ENCODE data around the gene CYP21A2. TPM values are rescaled to one million over a fixed set of nuclear protein-coding genes. Genes with fewer than 3 reads are reported as not detected.

Gene CYP21A2
- total RNA-seq, 2 experiments from 2014 or later = 0.16 to 0.27 TPM

DNA sequence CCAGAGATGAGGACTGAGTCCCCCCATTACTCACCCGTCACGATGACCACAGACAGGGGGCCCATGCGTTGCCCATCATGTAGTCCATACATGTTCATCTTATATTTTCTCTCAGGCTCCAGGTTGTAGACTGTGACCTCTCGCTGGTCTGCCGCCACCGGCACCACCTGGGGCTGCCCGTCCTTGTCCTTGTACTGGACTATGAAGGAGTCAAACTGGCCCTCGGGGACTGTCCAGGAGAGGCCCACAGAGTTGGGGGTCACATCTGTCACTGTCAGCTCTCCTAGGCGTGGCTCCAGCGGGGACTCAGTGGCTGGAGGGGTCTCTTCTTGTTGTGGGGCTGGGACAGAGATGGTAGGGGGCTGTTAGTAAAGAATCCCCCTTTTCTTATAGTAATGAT, 35.4 kb downstream of the CYP21A2 start:
- Mint-ChIP-seq H3K27me3 (no peaks in the 10 kb centered on the region), H3K4me3 (no peak overlapping the region), H3K36me3 (ENCODE audit: low read depth) (no peaks in the 10 kb centered on the region), H3K9me3 (no peaks in the 10 kb centered on the region), H3K27ac (no peak overlapping the region), H3K4me1 (ENCODE audit: low read depth) (no peaks in the 10 kb centered on the region)
- CTCF ChIA-PET = no interaction called here
- ATAC-seq (no peak), DNase-seq (no peak)
- POLR2A ChIA-PET = interaction anchor here (1.3 kb wide), 1 partner anchor 11 kb away, joined by 3 read pairs; no protein-coding TSS in a partner anchor
- intact Hi-C loops (cut with micrococcal nuclease) = no loop called here
- TF ChIP-seq, protein P1, sequence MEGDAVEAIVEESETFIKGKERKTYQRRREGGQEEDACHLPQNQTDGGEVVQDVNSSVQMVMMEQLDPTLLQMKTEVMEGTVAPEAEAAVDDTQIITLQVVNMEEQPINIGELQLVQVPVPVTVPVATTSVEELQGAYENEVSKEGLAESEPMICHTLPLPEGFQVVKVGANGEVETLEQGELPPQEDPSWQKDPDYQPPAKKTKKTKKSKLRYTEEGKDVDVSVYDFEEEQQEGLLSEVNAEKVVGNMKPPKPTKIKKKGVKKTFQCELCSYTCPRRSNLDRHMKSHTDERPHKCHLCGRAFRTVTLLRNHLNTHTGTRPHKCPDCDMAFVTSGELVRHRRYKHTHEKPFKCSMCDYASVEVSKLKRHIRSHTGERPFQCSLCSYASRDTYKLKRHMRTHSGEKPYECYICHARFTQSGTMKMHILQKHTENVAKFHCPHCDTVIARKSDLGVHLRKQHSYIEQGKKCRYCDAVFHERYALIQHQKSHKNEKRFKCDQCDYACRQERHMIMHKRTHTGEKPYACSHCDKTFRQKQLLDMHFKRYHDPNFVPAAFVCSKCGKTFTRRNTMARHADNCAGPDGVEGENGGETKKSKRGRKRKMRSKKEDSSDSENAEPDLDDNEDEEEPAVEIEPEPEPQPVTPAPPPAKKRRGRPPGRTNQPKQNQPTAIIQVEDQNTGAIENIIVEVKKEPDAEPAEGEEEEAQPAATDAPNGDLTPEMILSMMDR (IDR thresholded peaks at IDR 0.05) = no peak

DNA sequence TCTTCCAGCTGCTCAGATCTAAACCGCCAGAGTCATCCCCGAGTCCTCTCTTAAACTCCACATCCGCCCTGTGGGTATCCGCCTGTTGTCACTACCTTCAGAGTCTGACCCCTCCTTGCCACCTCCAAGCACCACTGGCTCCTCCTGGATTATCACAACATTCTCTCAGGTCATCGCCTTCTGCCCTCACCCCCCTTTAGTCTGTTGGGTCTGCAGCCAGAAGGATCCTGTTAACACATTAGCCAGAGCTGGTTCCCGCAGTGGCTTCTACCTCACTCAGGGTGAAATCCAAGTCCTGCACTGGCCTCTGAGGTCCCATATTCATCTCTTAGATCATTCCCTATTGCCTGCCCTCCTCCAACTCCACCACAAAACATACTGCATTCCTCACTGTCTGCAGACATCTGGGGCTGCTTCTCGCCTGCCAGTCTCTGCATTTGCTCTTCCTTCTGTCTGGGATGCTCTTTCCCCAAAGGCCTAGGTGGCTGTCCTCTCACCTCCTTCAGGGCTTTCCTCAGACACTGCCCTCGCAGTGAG, 36.8 kb downstream of the CYP21A2 start:
- no peaks in the 10 kb centered on the region for H3K36me3 Mint-ChIP-seq (ENCODE audit: low read depth)
- H3K9me3 Mint-ChIP-seq = no peaks in the 10 kb centered on the region
- no peaks in the 10 kb centered on the region for H3K27me3 Mint-ChIP-seq
- no peak overlapping the region for H3K4me3 Mint-ChIP-seq
- intact Hi-C loops (cut with micrococcal nuclease) = no loop called here
- TF ChIP-seq, protein P1 (IDR thresholded peaks at IDR 0.05) = no peak
- H3K27ac Mint-ChIP-seq = no peak overlapping the region
- CTCF ChIA-PET = interaction anchor here (1.4 kb wide), 1 partner anchor 28 kb away, joined by 3 read pairs; no protein-coding TSS in a partner anchor
- DNase-seq = no peak
- ATAC-seq = no peak
- no peaks in the 10 kb centered on the region for H3K4me1 Mint-ChIP-seq (ENCODE audit: low read depth)
- POLR2A ChIA-PET = no interaction called here

DNA sequence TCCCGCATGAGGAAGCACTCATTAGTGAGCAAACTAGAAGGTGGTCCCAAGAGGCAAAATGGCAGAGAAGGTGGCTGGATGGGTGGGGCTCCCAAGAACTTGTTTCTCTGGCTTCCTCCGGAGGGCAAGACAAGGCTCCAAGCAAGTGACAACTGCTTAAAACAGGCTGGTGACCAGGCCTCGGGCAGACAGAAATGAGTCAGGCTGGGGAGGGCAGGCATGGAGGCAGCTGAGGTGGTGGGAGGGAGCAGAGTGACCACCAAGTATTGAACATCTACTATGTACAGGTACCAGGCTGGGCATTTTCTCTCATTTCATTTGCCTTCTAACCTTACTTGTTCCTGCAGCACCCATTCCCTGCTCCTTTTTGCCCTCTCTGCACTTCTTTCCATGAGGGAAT, 37.6 kb downstream of the CYP21A2 start:
- ATAC-seq = no peak
- TF ChIP-seq, protein P1 (IDR thresholded peaks at IDR 0.05) = no peak
- ChIA-PET CTCF (no interaction called here), POLR2A (no interaction called here)
- no peaks in the 10 kb centered on the region for H3K9me3 Mint-ChIP-seq
- intact Hi-C loops (cut with micrococcal nuclease) = no loop called here
- no peak overlapping the region for H3K27ac Mint-ChIP-seq
- no peaks in the 10 kb centered on the region for H3K4me1 Mint-ChIP-seq (ENCODE audit: low read depth)
- no peaks in the 10 kb centered on the region for H3K36me3 Mint-ChIP-seq (ENCODE audit: low read depth)
- no peak overlapping the region for H3K4me3 Mint-ChIP-seq
- no peak for DNase-seq
- H3K27me3 Mint-ChIP-seq = no peaks in the 10 kb centered on the region

DNA sequence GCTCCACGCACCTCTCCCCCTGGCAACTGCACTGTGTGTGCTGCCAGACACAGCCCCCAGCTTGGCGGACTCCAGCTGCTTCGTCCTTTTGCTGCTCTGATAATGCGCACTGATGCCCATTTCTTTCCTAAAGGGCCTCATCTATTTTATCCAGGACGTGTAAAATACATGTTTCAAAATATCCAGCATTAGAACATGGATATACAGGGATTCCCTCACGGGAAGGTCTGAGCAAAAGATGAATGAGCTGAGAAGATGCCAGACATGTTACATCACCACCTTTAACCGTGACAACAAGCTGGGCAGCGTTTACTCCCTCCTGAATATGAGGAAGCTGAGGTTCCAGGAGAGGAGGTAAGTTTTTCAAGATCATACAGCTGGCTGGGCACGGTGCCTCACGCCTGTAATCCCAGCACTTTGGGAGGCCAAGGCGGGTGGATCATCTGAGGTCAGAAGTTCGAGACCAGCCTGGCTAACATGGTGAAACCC, 38.1 kb downstream of the CYP21A2 start:
- ChIA-PET POLR2A (no interaction called here), CTCF (interaction anchor here (1.0 kb wide), 1 partner anchor 24 kb away, joined by 3 read pairs; no protein-coding TSS in a partner anchor)
- no peaks in the 10 kb centered on the region for H3K36me3 Mint-ChIP-seq (ENCODE audit: low read depth)
- no peak overlapping the region for H3K27ac Mint-ChIP-seq
- ATAC-seq (no peak), DNase-seq (no peak)
- no peak overlapping the region for H3K4me3 Mint-ChIP-seq
- no peaks in the 10 kb centered on the region for H3K4me1 Mint-ChIP-seq (ENCODE audit: low read depth)
- intact Hi-C loops (cut with micrococcal nuclease) = no loop called here
- H3K9me3 Mint-ChIP-seq = no peaks in the 10 kb centered on the region
- no peaks in the 10 kb centered on the region for H3K27me3 Mint-ChIP-seq
- TF ChIP-seq, protein P1 (IDR thresholded peaks at IDR 0.05) = no peak

DNA sequence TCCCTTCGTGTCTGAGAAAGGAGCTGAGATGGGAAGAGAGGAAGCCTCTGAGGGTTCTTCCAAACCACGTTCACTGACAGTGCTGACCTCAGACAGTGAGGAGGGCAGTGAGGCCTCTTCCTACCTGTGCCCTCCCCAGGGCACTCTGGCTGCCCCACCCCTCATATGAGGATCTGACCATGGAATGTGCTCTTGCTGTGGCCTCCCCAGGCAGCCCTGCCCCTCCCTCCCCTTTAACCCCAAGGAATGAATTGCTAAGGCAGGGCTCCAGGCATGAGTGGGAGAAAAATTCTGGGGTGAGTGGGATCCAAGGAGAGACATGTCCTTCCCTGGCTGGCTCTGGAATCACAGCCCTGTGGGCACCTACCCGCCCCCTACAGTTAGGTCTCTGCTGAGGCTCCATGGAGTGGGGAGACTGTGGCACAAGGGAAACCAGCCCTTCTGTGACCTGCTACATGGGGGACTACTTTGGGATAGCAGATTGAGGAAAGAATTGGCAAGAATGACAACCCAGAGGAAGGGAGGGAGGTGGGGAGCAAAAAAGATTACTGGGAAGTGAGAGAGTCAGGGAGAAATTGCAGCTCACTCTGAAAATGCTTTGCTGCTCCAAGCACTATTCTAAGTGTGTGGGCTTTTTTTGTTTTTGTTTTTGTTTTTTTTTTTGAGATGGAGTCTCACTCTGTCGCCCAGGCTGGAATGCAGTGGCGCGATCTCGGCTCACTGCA, 41.5 kb downstream of the CYP21A2 start:
- POLR2A ChIA-PET = no interaction called here
- intact Hi-C loops (cut with micrococcal nuclease) = no loop called here
- H3K27me3 Mint-ChIP-seq = peaks cover 10% of the 10 kb centered on the region
- no peaks in the 10 kb centered on the region for H3K9me3 Mint-ChIP-seq
- TF ChIP-seq, protein P1 (IDR thresholded peaks at IDR 0.05) = no peak
- no peak overlapping the region for H3K27ac Mint-ChIP-seq
- ATAC-seq (no peak), DNase-seq (no peak)
- no peaks in the 10 kb centered on the region for H3K36me3 Mint-ChIP-seq (ENCODE audit: low read depth)
- no peaks in the 10 kb centered on the region for H3K4me1 Mint-ChIP-seq (ENCODE audit: low read depth)
- H3K4me3 Mint-ChIP-seq = no peak overlapping the region
- CTCF ChIA-PET = no interaction called here

Measured in activated CD8-positive, alpha-beta T cell treated with anti-CD3 and anti-CD28 coated beads for 36 hours (primary cell).